A549 (cell line): ENCODE data around the gene FAM107B. TPM values are rescaled to one million over a fixed set of nuclear protein-coding genes. Genes with fewer than 3 reads are reported as not detected.

Source experiments
- ATAC-seq, 2 experiments: fragments of 200-7000 bp in 1 of 2; fragments of >200 bp in 1 of 2; cut with Nextera tagmentation in 1 of 2; cut with Tn5 transposase in 1 of 2; 3 replicates each; pipeline versions ENCODE4 v1.8.0 to v1.9.1; 2018 to 2020; ENCODE audit warnings: mild to moderate bottlenecking in 1 of 2, moderate library complexity in 1 of 2
- CTCF ChIA-PET: fragments of 300-600 bp; sonication (Branson Sonifier 250); formaldehyde crosslinking; extraction: SDS; loops from one replicate; lab custom pipeline; 2021; ENCODE audit warnings: antibody characterized with exemption, inconsistent platforms; lab: Yijun Ruan, JAX
- POLR2A ChIA-PET: fragments of 350-600 bp; formaldehyde crosslinking; extraction: SDS; loops from one replicate; lab custom pipeline; 2021; ENCODE audit warnings: antibody characterized with exemption, inconsistent platforms; lab: Yijun Ruan, JAX
- DNase-seq, 2 experiments: peaks; one replicate each; pipeline versions ENCODE4 v3.0.0 to v3.0.0-alpha.2; 2011 to 2016; ENCODE audit warnings: low read depth in 1 of 2, low spot score in 1 of 2
- FAIRE-seq: peaks from 2 replicates; lab custom pipeline; 2011; peaks lifted over from hg19 to GRCh38; lab: Jason Lieb, UNC
- H3K27ac ChIP-seq, 2 experiments: fragments of >200 bp; sonication (Bioruptor Twin); formaldehyde crosslinking; 3 replicates each; pipeline ENCODE4 v1.5.1; 2016 to 2017
- H3K4me1 ChIP-seq: fragments of >200 bp; sonication (Bioruptor Twin); formaldehyde crosslinking; 3 replicates; pipeline ENCODE4 v1.6.1; 2016
- H3K4me2 ChIP-seq: fragments of >200 bp; sonication (Bioruptor Twin); formaldehyde crosslinking; 3 replicates; pipeline ENCODE4 v1.6.1; 2016
- H3K4me3 ChIP-seq: fragments of >200 bp; sonication (Bioruptor Twin); formaldehyde crosslinking; 3 replicates; pipeline ENCODE4 v1.5.1; 2016
- H3K9me3 ChIP-seq: fragments of >200 bp; sonication (Bioruptor Twin); formaldehyde crosslinking; 3 replicates; pipeline ENCODE4 v1.6.1; 2016
- CBX8 ChIP-seq: fragments of 200-600 bp; sonication (generic); IDR thresholded peaks from 2 replicates; pipeline ENCODE4 v1.6.1; 2016
- CEBPB ChIP-seq, 2 experiments: fragments of >200 bp in 1 of 2; sonication (Bioruptor Twin) in 1 of 2; formaldehyde crosslinking in 1 of 2; IDR thresholded peaks; 2 replicates each; pipeline ENCODE4 v1.6.1; 2012 to 2016
- CHD4 ChIP-seq: fragments of 200-600 bp; sonication (generic); IDR thresholded peaks from 2 replicates; pipeline ENCODE4 v1.6.1; 2016; ENCODE audit warnings: antibody characterized with exemption, mild to moderate bottlenecking, borderline replicate concordance
- EHMT2 ChIP-seq: fragments of 200-600 bp; sonication (generic); IDR thresholded peaks from 2 replicates; pipeline ENCODE4 v1.6.1; 2016; ENCODE audit warnings: antibody characterized with exemption, low read depth, mild to moderate bottlenecking, moderate library complexity
- ESRRA ChIP-seq: fragments of 150-350 bp; IDR thresholded peaks from 2 replicates; pipeline ENCODE4 v1.6.1; 2014; ENCODE audit warnings: mild to moderate bottlenecking, low read length, borderline replicate concordance
- FOXS1 ChIP-seq: fragments of 250-450 bp; sonication (Bioruptor Pico); IDR thresholded peaks from 2 replicates; pipeline ENCODE4 v1.5.0; 2020; ENCODE audit warnings: mild to moderate bottlenecking, moderate library complexity
- HDAC2 ChIP-seq: fragments of 200-600 bp; sonication (generic); IDR thresholded peaks from 2 replicates; pipeline ENCODE4 v1.6.1; 2016
- HOXB13 ChIP-seq: fragments of 250-450 bp; sonication (Bioruptor Pico); IDR thresholded peaks from 2 replicates; pipeline ENCODE4 v1.5.0; 2020; ENCODE audit warnings: low read depth, mild to moderate bottlenecking, moderate library complexity
- JUNB ChIP-seq: fragments of >200 bp; sonication (Bioruptor Twin); formaldehyde crosslinking; IDR thresholded peaks from 2 replicates; pipeline ENCODE4 v1.6.1; 2016
- KDM1A ChIP-seq: fragments of 200-600 bp; sonication (generic); IDR thresholded peaks from 2 replicates; pipeline ENCODE4 v1.6.1; 2016; ENCODE audit warnings: low read depth, mild to moderate bottlenecking
- POLR2AphosphoS2 ChIP-seq: conservative IDR thresholded peaks from 2 replicates; pipeline ENCODE4 v1.6.1; 2012; ENCODE audit warnings: low read length, improper control_type of control experiment, inconsistent platforms
- RAD21 ChIP-seq, 2 experiments: fragments of >200 bp in 1 of 2; sonication (Bioruptor Twin) in 1 of 2; formaldehyde crosslinking in 1 of 2; IDR thresholded peaks in 1 of 2; conservative IDR thresholded peaks in 1 of 2; 2 replicates in 1 of 2; 3 replicates in 1 of 2; pipeline ENCODE4 v1.6.1; 2012 to 2018; ENCODE audit warnings: inconsistent platforms in 1 of 2
- SMC3 ChIP-seq: fragments of >200 bp; sonication (Bioruptor Twin); formaldehyde crosslinking; IDR thresholded peaks from 3 replicates; pipeline ENCODE4 v1.6.1; 2018; ENCODE audit warnings: inconsistent platforms
- ZNF302 ChIP-seq: fragments of 250-450 bp; sonication (Bioruptor Pico); IDR thresholded peaks from 2 replicates; pipeline ENCODE4 v1.9.0; 2021; ENCODE audit warnings: inconsistent platforms, mild to moderate bottlenecking, moderate library complexity
- ZSCAN20 ChIP-seq: fragments of 250-450 bp; sonication (Bioruptor Pico); IDR thresholded peaks from 2 replicates; pipeline ENCODE4 v1.8.0; 2022; ENCODE audit warnings: mild to moderate bottlenecking, moderate library complexity
- WGBS: methylation state at CpG from one replicate; pipeline ENCODE4 v1.1.6; 2017; ENCODE audit errors: missing lambda C conversion rate; 5-methylcytosine and 5-hydroxymethylcytosine counted together
- polyA plus RNA-seq, 4 experiments: library from polyadenylated mRNA; depleted of rRNA in 3 of 4; stranded (reverse); fragments of >200 nt; fragmentation: RNase III in 1 of 4; extraction: RNeasy Plus Mini Kit Qiagen cat#74134 plus additional on column Dnase treatment in 1 of 4; gene quantifications; 2 replicates in 3 of 4; 3 replicates in 1 of 4; pipeline ENCODE4 v1.2.3, GENCODE V29; 2011 to 2017
- TF ChIP-seq, protein P1 (sequence below): fragments of >200 bp; sonication (Bioruptor Twin); formaldehyde crosslinking; IDR thresholded peaks from 3 replicates; pipeline ENCODE4 v1.5.1; 2016
- TF ChIP-seq, protein P2 (sequence below): fragments of 200-600 bp; sonication (generic); IDR thresholded peaks from 2 replicates; pipeline ENCODE4 v1.6.1; 2016; ENCODE audit warnings: antibody characterized with exemption, mild to moderate bottlenecking, moderate library complexity
- TF ChIP-seq, protein P3 (sequence below): fragments of 450-650 bp; IDR thresholded peaks from 2 replicates; pipeline ENCODE4 v1.6.1; 2014; ENCODE audit warnings: antibody characterized with exemption

FAM107B gene
- polyA plus RNA-seq, 2 of the 4 experiments (the other 2 are of a cell fraction) = 99.9 to 173 TPM

DNA sequence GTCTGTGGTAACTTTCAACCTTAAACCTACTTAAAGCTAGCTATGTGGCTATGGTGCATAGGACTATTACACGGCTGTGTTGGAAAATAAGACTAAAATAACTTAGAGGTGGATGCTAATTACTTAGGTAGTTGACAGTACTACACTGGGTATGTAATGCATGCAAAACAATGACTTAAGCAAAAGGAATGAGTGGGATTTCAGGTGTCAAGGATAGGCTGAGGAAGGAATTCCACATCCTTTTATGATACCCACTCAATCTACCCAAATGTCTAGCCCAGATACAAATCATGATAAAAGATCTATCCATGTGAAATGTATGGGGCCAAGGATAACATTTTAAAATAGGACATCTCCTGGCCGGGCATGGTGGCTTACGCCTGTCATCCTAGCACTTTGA is 49.3 kb upstream of the FAM107B start (continued):
- TF ChIP-seq HOXB13 (no peak), CBX8 (no peak), POLR2AphosphoS2 (no peak)
- TF ChIP-seq, all 56 proteins: peak for 0

DNA sequence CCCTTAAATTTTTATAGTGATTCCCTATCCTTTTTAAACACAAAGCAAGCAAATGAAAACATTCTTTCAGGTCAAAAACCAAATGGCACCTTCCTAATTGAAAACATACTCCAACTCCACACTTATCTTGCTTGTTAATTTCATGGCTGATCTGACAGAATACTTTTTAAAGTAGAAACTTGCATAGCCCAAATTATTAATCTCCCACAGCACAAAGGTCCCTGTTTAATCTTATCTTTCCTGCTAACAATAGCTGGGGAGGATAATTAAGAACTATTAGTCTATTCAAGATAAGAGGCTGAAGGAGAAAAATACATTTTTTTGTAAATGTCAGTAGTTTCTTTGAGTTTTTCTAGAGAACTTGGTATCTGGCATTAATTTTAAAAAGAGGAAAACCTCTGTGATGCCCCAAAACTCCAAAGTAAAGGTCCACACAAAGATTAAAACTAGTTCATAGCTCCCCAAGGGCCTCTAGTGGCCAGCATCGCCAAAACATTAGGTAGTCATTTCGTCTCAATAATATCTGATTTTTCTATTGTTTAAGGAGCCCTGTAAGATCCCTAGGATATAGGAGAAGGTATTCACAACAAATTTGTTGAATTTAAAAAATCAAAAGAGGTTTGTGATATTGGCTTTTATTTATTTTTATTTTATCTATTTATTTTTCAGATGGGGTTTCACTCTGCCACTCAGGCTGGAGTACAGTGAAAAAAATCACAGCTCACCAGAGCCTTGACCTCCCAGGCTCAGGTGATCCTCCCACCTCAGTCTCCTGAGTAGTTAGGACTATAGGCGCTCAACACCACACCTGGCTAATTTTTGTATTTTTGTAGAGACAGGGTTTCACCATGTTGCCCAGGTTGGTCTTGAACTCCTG is 48.4 kb upstream of the FAM107B start:
- Histone ChIP-seq H3K4me3 (no peak overlapping the region), H3K9me3 (no peaks in the 10 kb centered on the region), H3K27ac (peak overlapping the region; percentile 94 to 96), H3K4me2 (peak overlapping the region; percentile 18), H3K4me1 (peaks cover 52% of the 10 kb centered on the region)
- DNase-seq (peak; percentile 66), FAIRE-seq (peak; percentile 39), ATAC-seq (peak in 1 of 2 experiments; percentile 56; a peak in 3 of 6 replicates)
- TF ChIP-seq RAD21 (conservative IDR thresholded peaks at IDR 0.05 in 1 of 2, IDR thresholded peaks at IDR 0.05 in 1 of 2) = peak; percentile 97 to 98
- TF ChIP-seq SMC3 = peak; percentile 97
- TF ChIP-seq, protein P1, sequence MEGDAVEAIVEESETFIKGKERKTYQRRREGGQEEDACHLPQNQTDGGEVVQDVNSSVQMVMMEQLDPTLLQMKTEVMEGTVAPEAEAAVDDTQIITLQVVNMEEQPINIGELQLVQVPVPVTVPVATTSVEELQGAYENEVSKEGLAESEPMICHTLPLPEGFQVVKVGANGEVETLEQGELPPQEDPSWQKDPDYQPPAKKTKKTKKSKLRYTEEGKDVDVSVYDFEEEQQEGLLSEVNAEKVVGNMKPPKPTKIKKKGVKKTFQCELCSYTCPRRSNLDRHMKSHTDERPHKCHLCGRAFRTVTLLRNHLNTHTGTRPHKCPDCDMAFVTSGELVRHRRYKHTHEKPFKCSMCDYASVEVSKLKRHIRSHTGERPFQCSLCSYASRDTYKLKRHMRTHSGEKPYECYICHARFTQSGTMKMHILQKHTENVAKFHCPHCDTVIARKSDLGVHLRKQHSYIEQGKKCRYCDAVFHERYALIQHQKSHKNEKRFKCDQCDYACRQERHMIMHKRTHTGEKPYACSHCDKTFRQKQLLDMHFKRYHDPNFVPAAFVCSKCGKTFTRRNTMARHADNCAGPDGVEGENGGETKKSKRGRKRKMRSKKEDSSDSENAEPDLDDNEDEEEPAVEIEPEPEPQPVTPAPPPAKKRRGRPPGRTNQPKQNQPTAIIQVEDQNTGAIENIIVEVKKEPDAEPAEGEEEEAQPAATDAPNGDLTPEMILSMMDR = peak; percentile 96
- TF ChIP-seq JUNB = no peak
- no peak for TF ChIP-seq ZNF302 (CRISPR knock-in tag)
- TF ChIP-seq FOXS1 (CRISPR knock-in tag) = no peak
- ChIA-PET POLR2A (no interaction called here), CTCF (interaction anchor here (0.6 to 4.2 kb wide), 50 partner anchors 9 to 626 kb away, joined by 3 to 56 read pairs (median 4); partner anchors contain the start of genes CDNF, HSPA14 and MSANTD7)
- 9% methylated on average over 3 of the region's 3 CpGs for WGBS

DNA sequence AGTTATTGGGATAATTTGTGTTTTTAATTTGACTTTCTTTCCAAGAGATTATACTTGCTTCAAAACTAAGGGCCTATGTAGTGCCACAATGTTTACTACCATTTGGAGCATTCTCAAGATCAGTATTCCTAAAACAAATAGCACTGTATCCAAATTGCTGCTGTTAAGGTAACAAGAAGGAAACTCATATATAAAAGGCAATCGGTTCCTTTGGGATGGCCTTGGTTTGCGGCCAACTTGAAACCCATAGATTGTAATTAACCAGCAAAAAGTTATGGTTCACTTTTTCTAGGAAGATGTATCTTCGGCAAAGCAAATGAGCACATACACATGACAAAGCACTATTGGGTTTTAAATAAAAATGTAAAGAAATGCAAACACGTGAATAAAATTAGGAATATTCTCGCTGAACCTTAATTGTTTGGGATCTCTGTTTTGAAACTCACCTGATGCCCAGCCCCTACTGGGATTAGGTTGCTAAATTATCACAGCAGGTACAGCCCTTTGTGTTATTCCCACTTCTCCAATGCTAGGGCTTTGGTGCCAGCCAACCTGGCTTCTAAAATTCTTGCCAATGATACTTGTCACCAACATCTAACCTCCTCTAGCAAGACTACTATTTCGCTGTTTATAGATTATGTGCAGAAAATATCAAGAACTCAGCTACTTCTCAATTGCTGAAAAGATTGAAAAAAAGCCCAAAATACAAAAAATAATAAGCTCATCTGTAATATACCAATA is 47.1 kb upstream of the FAM107B start:
- POLR2A ChIA-PET = interaction anchor here (2.1 kb wide), 1 partner anchor 217 kb away, joined by 9 read pairs; no protein-coding TSS in a partner anchor
- ATAC-seq = no peak

More for the DNA sequence above, 47.1 kb upstream of the FAM107B start:
- 90% methylated on average over 6 of the region's 6 CpGs for WGBS
- CTCF ChIA-PET = interaction anchor here (0.9 to 4.2 kb wide), 18 partner anchors 14 to 335 kb away, joined by 3 to 56 read pairs (median 6); partner anchors contain the start of genes CDNF, HSPA14 and MSANTD7
- FAIRE-seq = peak; percentile 13
- Histone ChIP-seq H3K9me3 (no peaks in the 10 kb centered on the region), H3K4me3 (no peak overlapping the region), H3K27ac (peak overlapping the region; percentile 94 to 96), H3K4me1 (peaks cover 53% of the 10 kb centered on the region), H3K4me2 (peak overlapping the region; percentile 18; the same call in 1 of the 3 replicates)
- DNase-seq = no peak
- no peak for TF ChIP-seq FOXS1 (CRISPR knock-in tag)
- TF ChIP-seq CEBPB (IDR thresholded peaks at IDR 0.05) = no peak
- TF ChIP-seq CHD4 = no peak
- TF ChIP-seq, protein P2, sequence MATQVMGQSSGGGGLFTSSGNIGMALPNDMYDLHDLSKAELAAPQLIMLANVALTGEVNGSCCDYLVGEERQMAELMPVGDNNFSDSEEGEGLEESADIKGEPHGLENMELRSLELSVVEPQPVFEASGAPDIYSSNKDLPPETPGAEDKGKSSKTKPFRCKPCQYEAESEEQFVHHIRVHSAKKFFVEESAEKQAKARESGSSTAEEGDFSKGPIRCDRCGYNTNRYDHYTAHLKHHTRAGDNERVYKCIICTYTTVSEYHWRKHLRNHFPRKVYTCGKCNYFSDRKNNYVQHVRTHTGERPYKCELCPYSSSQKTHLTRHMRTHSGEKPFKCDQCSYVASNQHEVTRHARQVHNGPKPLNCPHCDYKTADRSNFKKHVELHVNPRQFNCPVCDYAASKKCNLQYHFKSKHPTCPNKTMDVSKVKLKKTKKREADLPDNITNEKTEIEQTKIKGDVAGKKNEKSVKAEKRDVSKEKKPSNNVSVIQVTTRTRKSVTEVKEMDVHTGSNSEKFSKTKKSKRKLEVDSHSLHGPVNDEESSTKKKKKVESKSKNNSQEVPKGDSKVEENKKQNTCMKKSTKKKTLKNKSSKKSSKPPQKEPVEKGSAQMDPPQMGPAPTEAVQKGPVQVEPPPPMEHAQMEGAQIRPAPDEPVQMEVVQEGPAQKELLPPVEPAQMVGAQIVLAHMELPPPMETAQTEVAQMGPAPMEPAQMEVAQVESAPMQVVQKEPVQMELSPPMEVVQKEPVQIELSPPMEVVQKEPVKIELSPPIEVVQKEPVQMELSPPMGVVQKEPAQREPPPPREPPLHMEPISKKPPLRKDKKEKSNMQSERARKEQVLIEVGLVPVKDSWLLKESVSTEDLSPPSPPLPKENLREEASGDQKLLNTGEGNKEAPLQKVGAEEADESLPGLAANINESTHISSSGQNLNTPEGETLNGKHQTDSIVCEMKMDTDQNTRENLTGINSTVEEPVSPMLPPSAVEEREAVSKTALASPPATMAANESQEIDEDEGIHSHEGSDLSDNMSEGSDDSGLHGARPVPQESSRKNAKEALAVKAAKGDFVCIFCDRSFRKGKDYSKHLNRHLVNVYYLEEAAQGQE = no peak
- TF ChIP-seq RAD21 (conservative IDR thresholded peaks at IDR 0.05 in 1 of 2, IDR thresholded peaks at IDR 0.05 in 1 of 2) = no peak
- no peak for TF ChIP-seq CBX8
- no peak for TF ChIP-seq EHMT2
- TF ChIP-seq, protein P3, sequence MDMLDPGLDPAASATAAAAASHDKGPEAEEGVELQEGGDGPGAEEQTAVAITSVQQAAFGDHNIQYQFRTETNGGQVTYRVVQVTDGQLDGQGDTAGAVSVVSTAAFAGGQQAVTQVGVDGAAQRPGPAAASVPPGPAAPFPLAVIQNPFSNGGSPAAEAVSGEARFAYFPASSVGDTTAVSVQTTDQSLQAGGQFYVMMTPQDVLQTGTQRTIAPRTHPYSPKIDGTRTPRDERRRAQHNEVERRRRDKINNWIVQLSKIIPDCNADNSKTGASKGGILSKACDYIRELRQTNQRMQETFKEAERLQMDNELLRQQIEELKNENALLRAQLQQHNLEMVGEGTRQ = no peak
- no peak for TF ChIP-seq ESRRA
- TF ChIP-seq KDM1A = no peak
- no peak for TF ChIP-seq HDAC2
- no peak for TF ChIP-seq ZSCAN20
